GM21360 (cell line): ENCODE measurements around the gene NOXA1.

ENCODE experiments used
- ATAC-seq: cut with Tn5 transposase; IDR thresholded peaks from one replicate; pipeline ENCODE4 v1.9.1; 2021; ENCODE audit warnings: mild to moderate bottlenecking, moderate library complexity; ENCODE audit not compliant: unreplicated experiment

Gene NOXA1

DNA sequence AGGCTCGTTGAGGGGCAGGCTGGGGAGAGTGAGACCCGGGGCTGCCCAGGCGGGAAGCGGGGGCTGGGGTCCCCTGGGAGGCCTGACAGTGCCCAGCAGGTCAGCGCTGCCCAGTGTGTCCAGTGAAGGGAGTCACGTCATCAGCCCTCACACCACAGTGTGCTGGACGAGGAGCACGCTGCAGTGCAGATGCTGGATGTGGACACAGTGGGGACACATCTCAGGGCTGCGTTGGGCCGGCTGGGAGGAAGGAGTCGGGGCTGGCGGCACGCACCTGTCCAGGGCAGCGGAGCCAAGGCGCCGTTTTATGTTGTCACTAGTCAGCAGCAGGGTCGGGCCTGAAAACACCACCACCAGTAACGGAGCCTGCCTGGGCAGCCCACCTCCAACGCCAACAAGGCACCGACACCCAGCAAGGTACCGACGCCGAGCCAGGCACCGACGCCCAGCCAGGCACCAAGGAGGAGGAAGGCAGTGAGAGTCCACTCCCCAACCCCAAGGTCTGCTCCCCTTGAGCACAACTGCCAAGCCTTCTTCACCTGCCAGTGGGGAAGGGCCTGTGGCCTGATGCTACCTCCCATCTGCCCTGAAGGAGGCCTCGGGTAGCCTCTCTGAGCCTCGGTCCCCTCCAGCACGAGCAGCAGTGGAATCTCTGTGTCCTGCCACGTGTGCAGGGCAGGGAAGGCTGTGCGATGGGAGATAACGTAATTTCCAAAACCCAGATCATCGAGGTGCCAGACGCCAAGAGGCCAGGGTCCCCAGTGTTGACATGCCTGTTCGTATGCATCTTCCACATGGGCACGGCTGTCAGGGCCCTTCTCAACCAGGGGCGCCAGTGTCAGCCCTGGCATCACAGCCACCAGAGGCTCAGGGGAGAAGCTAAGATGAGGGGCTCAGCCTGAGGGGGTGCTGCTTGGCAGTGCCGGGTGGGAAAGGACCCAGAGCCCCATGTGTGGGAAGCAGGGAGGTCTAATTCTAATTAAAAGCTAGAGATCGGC is 57.8 kb downstream of the NOXA1 start:
- ATAC-seq: no peak

DNA sequence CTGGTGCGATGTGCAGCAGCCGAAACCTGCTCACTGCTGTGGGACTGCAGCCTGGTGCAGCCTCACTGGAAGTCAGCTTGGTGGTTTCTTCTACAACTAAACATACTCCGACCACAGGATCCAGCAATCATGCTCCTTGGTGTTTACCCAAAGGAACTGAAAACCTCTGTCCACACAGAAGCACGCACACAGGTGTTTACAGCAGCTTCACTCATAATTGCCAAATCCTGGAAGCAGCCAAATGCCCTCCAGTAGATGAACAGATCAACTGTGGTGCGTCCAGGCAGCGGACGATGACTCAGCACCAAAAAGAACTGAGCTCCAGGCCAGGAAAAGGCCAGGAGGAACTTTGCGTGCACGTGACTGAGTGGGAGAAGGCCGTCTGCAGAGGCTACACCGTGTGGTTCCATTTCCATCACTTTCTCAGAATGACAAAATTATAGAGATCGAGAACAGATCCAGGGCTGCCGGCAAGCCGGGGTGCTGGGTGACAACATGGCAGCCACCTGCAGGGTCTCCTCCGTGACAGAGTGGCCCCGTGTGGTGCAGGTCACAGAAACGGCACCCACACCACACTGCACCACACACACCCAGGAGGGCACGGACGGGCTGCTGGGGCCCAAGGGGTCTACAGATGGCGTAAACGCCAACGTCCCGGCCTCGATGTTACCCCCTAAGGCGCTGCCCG is 59.0 kb downstream of the NOXA1 start:
- ATAC-seq: no peak
